ENCODE results near the gene ZYG11A. TPM values are rescaled to one million over a fixed set of nuclear protein-coding genes. Genes with fewer than 3 reads are reported as not detected.
"Not testable (repeated sequence)": the region's sequence is repeated elsewhere in the genome, so short reads cannot be mapped to it uniquely, and the experiment has no call there.

ZYG11A gene
- total RNA-seq, 1 donor from 2014 or later, result not detected

DNA sequence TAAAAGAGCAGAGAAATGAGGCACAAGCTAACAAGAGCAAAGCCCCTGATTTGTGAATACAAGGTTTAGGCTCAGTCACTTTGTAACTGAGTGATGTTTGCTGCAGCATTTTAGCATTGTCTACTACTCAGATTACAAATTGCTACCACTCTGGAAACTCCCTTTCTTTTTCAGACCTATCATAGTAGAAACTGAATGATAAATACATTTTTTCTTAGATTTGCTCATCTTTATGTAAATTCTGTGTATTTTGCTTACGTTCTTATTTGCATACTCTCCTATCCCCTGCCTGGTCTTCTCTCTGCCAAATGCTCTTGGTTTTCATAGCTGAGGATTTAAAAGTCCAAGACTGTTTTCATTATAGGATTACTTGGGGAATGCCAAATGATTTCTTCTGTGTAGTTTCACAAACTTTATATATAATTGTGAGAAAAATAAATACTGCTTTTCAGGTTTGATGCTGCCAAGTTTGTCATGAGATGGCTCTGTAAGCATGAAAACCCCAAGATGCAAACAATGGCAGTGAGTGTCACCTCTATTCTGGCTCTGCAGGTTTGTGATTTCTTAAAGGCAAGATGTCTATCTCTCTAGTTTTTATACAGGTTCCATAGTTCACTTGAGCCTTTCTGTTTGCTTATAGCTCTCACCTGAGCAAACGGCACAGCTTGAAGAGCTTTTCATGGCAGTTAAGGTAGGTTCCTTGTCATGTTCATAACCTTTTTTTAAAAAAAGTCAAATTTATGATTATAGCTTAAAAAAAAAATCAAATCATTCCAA lies 24.7 kb downstream of the ZYG11A start:
- intact Hi-C loops (cut with micrococcal nuclease), result no loop called here
- DNase-seq (no peak), ATAC-seq (no peak)

DNA sequence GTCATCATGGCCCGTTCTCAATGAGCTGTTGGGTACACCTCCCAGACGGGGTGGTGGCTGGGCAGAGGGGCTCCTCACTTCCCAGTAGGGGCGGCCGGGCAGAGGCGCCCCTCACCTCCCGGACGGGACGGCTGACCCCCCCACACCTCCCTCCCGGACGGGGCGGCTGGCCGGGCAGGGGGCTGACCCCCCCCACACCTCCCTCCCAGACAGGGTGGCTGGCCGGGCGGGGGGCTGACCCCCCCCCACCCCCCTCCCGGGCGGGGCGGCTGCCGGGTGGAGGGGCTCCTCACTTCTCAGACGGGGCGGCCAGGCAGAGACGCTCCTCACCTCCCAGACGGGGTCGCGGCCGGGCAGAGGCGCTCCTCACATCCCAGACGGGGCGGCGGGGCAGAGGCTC lies 27.2 kb downstream of the ZYG11A start:
- intact Hi-C loops (cut with micrococcal nuclease); DNase-seq; ATAC-seq: not testable (repeated sequence)

DNA sequence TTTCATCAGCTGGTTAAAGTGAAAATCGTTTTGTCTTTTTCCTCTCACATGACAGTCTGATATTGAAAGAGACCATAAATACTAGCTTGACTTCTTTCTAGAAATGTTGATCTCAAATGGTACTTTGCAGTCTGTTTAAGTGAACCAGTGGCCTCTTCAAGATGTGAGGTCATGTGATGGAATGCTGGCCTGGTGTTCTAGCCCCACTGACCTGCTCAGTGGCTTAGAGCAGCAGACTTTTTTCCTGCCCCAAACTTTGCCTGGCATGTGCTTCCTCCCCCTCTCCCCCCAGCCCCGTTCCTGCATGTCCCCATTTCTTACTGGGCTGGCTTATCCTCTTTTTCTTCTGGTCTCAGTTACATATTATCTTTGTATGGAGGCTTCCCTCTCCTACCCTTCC lies 34.3 kb downstream of the ZYG11A start:
- intact Hi-C loops (cut with micrococcal nuclease), result no loop called here
- DNase-seq (no peak), ATAC-seq (no peak)

DNA sequence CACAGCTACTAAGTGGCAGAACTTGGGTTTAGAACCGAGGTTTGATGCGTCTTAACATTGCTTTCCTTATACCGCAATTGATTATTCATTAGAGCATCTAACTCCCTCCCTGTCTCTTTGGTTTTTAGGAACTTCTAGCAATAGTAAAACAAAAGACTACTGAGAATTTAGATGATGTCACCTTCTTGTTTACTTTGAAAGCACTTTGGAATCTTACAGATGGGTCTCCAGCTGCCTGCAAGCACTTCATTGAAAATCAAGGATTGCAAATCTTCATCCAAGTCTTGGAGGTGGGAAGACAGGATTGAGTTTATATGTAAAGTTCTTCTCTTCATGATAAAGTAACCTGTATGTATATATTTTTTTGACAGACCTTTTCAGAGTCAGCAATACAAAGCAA lies 35.0 kb downstream of the ZYG11A start:
- intact Hi-C loops (cut with micrococcal nuclease), result no loop called here
- ATAC-seq, result no peak

DNA sequence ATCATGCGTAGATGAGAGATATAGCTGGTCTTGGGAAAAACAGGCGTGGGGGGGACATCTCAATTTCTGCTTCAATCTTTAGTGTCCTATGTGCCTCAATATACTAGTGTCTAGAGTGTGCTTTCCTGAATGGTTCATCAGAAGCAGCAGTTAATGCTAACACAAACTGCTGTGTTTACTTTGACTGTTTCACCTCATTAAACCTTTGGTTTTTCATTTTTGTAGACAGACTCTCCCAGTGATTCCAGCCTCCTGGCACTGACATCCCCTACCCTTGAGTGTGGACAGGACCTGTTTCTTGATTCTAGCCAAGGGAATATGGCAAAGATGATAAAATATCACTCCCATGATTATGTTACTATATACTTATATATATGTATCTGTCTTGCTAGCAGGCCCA lies 37.6 kb downstream of the ZYG11A start:
- DNase-seq, result no peak
- intact Hi-C loops (cut with micrococcal nuclease), result no loop called here

More for the DNA sequence above, 35.0 kb downstream of the ZYG11A start:
- DNase-seq, result no peak

DNA sequence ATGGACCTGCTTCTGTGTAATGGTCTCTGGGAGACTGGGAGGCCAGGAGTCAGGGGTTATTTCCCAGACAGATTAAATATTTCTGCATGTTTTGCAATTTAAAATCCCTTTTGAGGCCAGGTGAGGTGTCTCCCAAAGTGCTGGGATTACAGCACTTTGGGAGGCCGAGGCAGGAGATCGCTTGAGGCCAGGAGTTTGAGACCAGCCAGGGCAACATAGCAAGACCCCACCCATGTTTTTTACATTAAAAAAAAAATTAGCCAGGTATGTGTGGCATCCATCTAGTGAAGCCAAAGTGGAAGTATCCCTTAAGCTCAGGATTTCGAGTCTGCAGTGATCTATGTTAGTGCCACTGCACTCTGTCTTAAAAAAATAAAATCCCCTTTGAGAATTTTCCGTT lies 44.9 kb downstream of the ZYG11A start:
- DNase-seq (no peak), ATAC-seq (no peak)
- intact Hi-C loops (cut with micrococcal nuclease), result no loop called here

More for the DNA sequence above, 37.6 kb downstream of the ZYG11A start:
- no peak for ATAC-seq

DNA sequence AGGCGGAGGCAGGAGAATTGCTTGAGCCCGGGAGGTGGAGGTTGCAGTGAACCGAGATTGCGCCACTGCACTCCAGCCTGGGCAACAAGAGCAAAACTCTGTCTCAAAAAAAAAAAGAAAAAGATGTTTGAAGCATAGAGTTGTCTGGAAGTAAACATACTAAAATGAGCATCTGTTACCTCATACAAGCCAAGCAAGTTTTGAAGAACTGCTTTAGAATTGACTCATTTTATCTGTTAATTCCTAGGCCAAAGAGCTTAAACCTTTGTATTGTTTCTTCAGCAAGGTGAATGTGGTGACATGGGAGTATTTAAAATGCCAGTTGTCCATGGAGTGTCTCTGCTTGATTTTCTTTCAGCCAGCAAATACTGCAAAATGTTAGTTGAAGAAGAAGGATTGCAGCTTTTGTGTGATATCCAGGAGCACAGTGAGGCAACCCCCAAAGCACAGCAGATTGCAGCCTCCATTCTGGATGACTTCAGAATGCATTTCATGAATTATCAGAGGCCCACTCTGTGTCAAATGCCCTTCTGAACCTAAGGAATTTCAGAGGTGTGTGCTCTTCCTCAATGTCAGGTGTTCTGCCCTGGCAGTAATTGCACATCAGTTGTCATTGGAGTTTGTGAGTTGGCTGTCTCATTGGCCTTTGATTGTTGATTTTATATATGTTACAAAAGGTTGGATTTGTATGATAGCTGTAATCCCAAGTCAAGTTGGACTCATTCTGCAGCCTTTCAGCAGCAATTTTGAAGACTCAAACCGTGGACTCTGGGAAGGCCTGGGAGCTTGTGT lies 50.1 kb downstream of the ZYG11A start:
- ATAC-seq (no peak), DNase-seq (no peak)
- intact Hi-C loops (cut with micrococcal nuclease), result no loop called here

DNA sequence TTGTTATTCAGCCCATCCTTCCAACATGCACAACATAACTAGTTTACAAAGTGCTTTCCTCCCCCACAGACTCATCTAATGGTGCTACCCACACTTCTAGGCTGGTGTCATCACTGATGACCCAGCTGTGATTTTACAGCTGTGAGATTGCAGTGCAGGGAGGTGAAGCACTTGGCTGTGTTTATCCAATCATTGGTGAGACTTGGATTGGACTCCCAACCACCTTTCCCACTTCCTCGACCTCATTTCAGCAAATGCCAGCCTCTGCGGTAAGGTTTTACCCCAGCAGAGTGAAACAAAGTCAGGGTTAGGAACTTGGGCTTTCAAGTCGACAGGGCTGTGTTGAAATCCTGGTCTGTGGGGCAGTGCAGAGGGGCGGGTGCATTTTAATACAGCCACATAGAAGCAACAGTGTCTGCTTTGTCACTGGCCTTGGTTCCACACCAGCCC lies 56.9 kb downstream of the ZYG11A start:
- DNase-seq (no peak), ATAC-seq (peak; percentile 15)
- intact Hi-C loops (cut with micrococcal nuclease), result no loop called here

DNA sequence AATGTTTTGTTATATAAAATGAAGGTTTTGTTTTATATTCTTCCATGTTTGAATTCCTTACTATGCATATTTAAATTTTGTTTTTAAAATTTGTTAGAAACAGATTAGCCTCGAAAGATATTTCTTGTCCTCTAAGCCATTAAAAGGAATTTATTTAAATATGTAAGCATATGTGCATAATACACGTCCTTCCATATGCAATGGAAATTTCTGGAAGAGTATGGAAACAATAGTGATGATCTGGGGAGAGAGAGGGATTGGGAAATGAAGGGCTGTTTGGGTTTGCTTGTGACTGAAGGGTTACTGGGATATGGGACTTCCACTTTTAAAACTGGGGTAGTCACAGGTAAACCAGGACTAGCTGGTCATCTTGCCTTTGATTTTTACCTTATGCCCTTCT lies 57.8 kb downstream of the ZYG11A start:
- no peak for DNase-seq
- ATAC-seq, result no peak
- intact Hi-C loops (cut with micrococcal nuclease), result loop anchor here (10.0 kb wide), 1 partner anchor 284 kb away; no protein-coding TSS in a partner anchor

DNA sequence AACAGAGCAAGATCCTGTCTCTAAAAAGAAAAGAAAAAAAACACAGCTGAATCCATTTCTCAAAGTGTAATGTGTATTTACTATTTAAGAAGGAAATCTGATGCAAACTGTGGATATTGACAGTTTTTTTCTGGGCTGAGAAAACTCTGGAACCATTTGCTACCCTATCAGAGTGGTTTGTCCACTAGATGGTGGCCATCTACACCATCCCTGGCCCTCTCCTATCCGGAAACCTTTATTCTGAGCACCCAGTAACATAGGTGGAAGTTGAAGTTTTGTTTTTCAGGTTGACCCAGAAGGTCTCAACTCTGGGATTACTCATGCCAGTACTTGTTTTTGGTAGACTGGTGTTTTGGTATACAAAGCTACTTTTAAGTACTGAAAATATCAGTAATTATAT lies 58.8 kb downstream of the ZYG11A start:
- intact Hi-C loops (cut with micrococcal nuclease), result loop anchor here (10.0 kb wide), 1 partner anchor 283 kb away; no protein-coding TSS in a partner anchor
- DNase-seq (no peak), ATAC-seq (no peak)

DNA sequence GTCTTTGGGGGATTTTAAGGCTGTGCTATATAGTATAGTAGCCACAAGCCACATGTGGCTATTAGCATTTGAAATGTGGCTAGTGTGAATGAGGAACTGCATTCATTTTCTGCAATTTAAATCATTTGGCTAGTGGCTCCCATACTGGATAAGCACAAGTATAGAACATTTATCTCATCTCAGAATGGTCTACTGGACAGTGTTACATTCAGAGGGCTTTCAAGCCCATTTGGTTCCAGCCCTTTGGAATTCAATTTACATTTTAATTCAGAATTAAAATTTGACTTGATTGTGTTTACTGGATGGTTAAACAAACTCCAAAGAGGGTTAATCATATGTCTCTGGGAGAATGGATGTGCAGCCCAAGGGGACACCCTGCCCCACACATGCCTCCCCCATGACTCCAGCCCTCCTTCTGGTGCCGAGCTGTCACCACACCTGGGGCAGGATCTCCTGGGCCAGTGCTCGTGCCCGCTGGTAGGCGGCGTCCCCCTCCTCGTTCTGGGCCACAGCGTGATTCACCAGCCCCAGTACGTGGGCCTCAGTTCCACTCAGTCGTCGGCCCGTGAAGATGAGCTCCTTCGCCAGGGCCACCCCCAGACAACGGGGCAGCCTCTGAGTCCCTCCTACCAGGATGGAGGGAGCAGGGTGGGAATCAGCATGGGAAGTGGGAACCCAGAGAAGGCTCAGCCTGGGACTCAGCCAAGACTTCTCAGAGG lies 61.8 kb downstream of the ZYG11A start:
- intact Hi-C loops (cut with micrococcal nuclease), result loop anchor here (10.0 kb wide), 1 partner anchor 280 kb away; no protein-coding TSS in a partner anchor
- no peak for ATAC-seq
- DNase-seq, result no peak

DNA sequence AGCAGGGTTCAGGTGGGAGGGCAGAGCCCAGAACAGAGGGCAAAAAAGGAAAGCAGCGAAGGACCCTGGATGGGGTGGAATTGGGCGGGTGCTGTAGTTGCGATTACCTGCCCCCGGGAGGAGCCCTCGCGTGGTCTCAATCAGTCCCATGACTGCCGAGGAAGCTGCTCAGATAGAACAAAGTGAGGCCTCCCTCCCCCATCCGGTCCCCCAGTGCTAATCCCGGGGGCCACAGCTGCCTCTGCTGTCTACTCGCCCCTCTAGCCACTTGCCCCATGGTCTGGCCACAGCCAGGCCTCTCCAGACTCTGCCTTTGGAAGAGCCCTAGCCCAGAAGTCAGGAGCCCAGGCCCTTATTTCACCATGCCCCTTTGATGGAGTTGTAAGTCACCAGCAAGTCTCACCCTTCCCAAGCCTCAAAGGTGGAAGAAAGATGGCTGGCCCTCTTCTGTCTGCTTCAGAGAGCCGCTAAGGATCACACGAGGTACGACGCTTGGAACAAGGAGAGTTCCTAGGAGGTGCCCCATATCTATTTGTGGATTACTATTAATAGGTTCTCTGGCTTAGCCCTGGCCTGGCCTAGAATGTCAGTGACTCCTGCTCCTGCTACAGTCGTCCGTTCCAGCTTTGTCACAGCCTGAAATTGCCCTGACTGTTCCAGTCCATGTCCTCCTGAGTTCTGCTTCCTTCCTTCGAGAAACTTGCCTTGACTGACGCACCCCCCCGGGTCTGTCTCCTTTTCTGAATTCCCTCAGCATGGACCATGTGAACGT lies 62.6 kb downstream of the ZYG11A start:
- intact Hi-C loops (cut with micrococcal nuclease), result loop anchor here (10.0 kb wide), 1 partner anchor 280 kb away; no protein-coding TSS in a partner anchor
- peak; percentile 55 for DNase-seq
- ATAC-seq, result peak; percentile 94

DNA sequence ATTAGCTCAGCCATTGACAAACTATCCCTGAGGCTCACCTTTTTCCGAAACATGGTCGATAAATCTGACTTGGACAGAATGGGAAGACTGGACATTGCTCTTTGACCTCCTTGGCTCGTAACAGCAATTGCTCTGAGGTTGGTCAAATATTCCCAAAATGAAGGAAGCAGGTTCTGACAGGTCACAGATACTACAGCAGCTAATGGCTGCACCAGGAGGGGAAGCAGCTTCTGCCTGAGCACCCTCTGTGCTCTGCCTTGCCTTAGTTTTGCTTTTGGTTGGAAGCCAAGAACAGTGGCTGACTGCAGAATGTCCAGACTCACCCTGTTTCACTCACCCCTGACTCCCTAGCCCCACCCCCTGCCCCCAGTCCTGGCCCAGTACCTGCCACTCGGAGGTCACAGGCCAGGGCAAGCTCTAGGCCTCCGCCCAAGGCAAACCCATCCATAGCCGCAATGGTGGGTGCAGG lies 63.6 kb downstream of the ZYG11A start:
- intact Hi-C loops (cut with micrococcal nuclease), result loop anchor here (10.0 kb wide), 1 partner anchor 279 kb away; no protein-coding TSS in a partner anchor
- DNase-seq (no peak), ATAC-seq (peak; percentile 77)

DNA sequence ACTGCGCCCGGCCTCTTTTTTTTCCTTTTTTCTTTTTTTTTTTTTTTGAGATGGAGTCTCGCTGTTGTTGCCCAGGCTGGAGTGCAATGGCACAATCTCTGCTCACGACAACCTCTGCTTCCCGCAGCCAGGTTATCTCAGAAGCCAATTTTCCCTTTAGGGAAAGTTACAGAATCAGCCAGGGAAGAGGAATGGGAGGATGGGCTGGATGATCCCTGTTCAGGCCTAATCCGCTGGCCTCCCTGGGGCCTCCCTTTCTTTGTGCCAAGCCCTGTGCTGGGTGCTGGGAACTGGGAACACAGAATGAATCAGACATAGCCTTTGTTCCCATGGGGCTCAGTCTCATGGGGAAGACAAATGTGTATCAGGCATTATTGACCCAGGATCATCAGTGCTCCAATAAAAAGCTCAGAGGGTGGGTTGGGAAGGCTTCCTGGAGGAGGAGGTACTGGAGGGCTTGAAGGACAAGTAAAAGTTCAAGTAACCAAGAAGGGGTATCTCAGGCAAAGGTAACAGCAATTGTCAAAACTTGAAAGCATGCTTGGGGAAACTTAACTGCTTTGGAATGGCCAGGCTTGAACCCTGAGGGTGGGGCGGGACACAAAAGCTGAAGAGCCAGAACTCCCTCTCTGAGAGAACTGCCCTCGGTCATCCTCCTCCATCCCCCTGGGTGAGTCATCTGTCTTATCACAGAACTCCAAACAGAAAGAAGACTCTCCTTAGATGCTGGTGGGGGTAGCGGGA lies 64.7 kb downstream of the ZYG11A start:
- no peak for DNase-seq
- no peak for ATAC-seq
- intact Hi-C loops (cut with micrococcal nuclease), result loop anchor here (10.0 kb wide), 1 partner anchor 278 kb away; no protein-coding TSS in a partner anchor

DNA sequence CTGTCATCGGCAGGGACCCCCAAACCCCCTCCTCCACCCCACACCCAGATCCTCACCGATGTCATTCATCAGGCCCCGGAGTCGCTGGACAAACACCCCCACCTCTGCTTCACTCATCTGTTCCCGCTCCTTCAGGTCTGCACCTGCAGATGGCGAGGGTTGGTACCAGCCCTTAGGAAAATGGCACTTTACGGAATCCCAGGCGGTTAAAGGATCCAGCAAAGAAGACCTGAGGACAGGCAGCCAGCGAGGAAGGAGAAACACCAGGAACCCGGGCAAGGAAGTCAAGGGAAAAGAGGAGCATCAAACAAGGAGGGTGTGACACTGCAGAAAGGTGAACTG lies 65.2 kb downstream of the ZYG11A start:
- intact Hi-C loops (cut with micrococcal nuclease), result loop anchor here (10.0 kb wide), 1 partner anchor 277 kb away; no protein-coding TSS in a partner anchor
- ATAC-seq (no peak), DNase-seq (no peak)

DNA sequence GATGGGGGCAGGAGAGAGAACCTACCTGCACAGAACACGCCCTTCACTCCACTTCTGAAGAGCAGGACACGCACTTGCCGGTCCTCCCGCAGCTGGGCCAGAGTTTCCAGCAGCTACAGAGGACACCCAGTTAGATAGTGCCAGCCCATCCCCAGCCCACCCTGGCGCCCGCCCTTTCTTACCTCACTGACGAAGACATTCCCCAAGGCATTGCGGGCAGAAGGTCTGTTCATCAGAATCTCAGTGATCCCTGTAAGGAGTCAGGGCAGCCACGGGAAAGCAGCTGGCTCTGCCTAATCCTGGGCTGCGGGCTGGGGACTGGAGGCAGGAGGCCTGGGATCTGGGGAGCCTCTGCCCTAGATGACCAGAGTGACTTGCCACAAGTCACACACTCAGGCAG lies 69.0 kb downstream of the ZYG11A start:
- intact Hi-C loops (cut with micrococcal nuclease), result no loop called here
- DNase-seq (no peak), ATAC-seq (no peak)

DNA sequence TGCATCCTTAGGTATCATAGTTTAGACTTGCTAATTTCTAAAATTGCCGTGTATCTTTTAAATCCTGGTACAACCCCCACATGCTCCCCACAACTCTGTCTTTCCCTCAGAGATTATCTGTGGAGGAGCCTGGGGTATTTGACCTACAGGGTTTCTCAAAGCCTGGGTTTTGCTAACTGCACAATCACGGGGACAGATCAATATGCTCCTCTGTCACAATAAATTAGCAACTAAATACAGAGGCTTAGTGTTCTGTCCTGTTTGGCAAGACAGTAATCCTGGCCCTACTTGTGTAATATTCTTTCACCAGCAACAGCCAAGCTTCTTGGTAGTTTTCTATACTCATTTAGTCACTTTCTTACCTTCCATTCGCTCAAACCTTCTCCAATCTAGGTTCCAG lies 70.5 kb downstream of the ZYG11A start:
- intact Hi-C loops (cut with micrococcal nuclease), result no loop called here

DNA sequence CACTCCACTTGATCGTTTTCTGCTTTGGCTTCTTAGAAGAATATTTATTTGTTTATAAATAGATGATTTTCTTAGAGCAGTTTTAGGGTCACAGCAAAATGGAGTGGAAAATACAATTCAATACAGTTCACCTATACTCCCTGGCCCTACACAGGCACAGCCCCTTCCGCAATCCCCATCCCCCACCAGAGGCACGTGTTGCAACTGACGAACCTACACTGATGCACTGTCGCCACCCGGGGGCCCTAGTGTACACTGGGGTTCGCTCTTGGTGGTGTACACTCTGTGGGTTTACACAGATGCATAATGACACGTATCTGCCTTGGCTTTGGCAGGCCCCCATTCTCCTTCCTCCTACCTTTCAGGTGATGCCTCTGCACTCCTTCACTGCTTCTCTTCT lies 71.0 kb downstream of the ZYG11A start:
- DNase-seq, result no peak
- intact Hi-C loops (cut with micrococcal nuclease), result no loop called here
- ATAC-seq, result no peak

More for the DNA sequence above, 70.5 kb downstream of the ZYG11A start:
- ATAC-seq (no peak), DNase-seq (no peak)
